Mesendoderm (in vitro differentiated cells): ENCODE results near the gene CLCN4.

Experiments used
- DNase-seq: peaks from one replicate; pipeline ENCODE4 v3.0.0; 2013
- H2AK5ac ChIP-seq: 2 replicates; pipeline ENCODE4 v1.6.1; 2013; ENCODE audit warnings: low read length, inconsistent platforms
- H2BK120ac ChIP-seq: 2 replicates; pipeline ENCODE4 v1.6.1; 2013; ENCODE audit warnings: low read depth, mild to moderate bottlenecking, low read length, moderate library complexity, mixed read lengths
- H2BK15ac ChIP-seq: replicated peaks from 2 replicates; pipeline ENCODE4 v1.6.1; 2013; ENCODE audit warnings: low read depth, mild to moderate bottlenecking, moderate library complexity
- H2BK5ac ChIP-seq: 2 replicates; pipeline ENCODE4 v1.6.1; 2013; ENCODE audit warnings: low read length, inconsistent platforms
- H3K18ac ChIP-seq: 2 replicates; pipeline ENCODE4 v1.6.1; 2013; ENCODE audit warnings: mild to moderate bottlenecking, low read length, mixed read lengths
- H3K23ac ChIP-seq: one replicate; pipeline ENCODE4 v1.6.1; 2013; ENCODE audit warnings: low read length
- H3K27ac ChIP-seq: 2 replicates; pipeline ENCODE4 v1.5.1; 2013; ENCODE audit warnings: low read depth, mild to moderate bottlenecking, inconsistent platforms, low read length, moderate library complexity
- H3K27me3 ChIP-seq: 2 replicates; pipeline ENCODE4 v1.6.1; 2013; ENCODE audit warnings: low read length, control low read depth, mild to moderate bottlenecking, inconsistent platforms; ENCODE audit not compliant: insufficient read depth, poor library complexity
- H3K36me3 ChIP-seq: 2 replicates; pipeline ENCODE4 v1.6.1; 2013; ENCODE audit warnings: low read length, inconsistent platforms; ENCODE audit not compliant: control insufficient read depth, insufficient read depth
- H3K4ac ChIP-seq: one replicate; pipeline ENCODE4 v1.6.1; 2013; ENCODE audit warnings: low read depth, mild to moderate bottlenecking, low read length, moderate library complexity
- H3K4me1 ChIP-seq: 2 replicates; pipeline ENCODE4 v1.6.1; 2013; ENCODE audit warnings: low read depth, low read length, inconsistent platforms; ENCODE audit not compliant: control insufficient read depth
- H3K4me2 ChIP-seq: 2 replicates; pipeline ENCODE4 v1.6.1; 2013; ENCODE audit warnings: low read length
- H3K4me3 ChIP-seq: 2 replicates; pipeline ENCODE4 v1.5.1; 2013; ENCODE audit warnings: mild to moderate bottlenecking, low read length
- H3K56ac ChIP-seq: one replicate; pipeline ENCODE4 v1.6.1; 2013; ENCODE audit warnings: low read length
- H3K79me1 ChIP-seq: 2 replicates; pipeline ENCODE4 v1.6.1; 2013; ENCODE audit warnings: low read length, inconsistent platforms
- H3K79me2 ChIP-seq: 2 replicates; pipeline ENCODE4 v1.6.1; 2013; ENCODE audit warnings: mild to moderate bottlenecking, low read length; ENCODE audit not compliant: control insufficient read depth, insufficient read depth
- H3K9ac ChIP-seq: 2 replicates; pipeline ENCODE4 v1.6.1; 2013; ENCODE audit warnings: low read length, inconsistent platforms
- H4K5ac ChIP-seq: one replicate; pipeline ENCODE4 v1.6.1; 2013; ENCODE audit warnings: low read length
- H4K8ac ChIP-seq: one replicate; pipeline ENCODE4 v1.6.1; 2013; ENCODE audit warnings: low read depth, mild to moderate bottlenecking, control low read depth, low read length, moderate library complexity
- WGBS: extraction: QIAGEN DNeasy Blood & Tissue Kit; methylation state at CpG from one replicate; pipeline ENCODE4 v1.1.7; 2013; ENCODE audit warnings: low lambda C conversion rate, missing lambda C conversion rate; ENCODE audit not compliant: insufficient coverage; ENCODE audit errors: extremely low coverage; 5-methylcytosine and 5-hydroxymethylcytosine counted together

The CLCN4 gene

DNA sequence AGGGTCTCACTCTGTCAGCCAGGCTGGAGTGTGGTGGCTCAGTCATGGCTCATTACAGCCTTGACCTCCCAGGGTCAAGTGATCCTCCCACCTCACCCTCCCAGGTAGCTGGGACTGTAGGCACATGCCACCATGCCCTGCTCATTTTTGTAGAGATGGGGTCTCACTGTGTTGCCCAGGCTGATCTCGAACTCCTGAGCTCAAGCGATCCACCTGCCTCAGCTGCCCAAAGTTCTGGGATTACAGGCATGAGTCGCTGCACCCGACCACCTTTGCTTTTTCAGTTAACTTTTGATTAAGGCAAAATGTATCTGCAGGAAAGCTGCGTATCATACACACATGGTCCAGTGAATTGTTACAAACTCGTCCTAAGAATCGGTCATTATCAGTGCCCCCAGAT, 16.5 kb upstream of the CLCN4 start:
- Histone ChIP-seq H3K4me1 (no peaks in the 10 kb centered on the region), H3K79me1 (no peaks in the 10 kb centered on the region)

DNA sequence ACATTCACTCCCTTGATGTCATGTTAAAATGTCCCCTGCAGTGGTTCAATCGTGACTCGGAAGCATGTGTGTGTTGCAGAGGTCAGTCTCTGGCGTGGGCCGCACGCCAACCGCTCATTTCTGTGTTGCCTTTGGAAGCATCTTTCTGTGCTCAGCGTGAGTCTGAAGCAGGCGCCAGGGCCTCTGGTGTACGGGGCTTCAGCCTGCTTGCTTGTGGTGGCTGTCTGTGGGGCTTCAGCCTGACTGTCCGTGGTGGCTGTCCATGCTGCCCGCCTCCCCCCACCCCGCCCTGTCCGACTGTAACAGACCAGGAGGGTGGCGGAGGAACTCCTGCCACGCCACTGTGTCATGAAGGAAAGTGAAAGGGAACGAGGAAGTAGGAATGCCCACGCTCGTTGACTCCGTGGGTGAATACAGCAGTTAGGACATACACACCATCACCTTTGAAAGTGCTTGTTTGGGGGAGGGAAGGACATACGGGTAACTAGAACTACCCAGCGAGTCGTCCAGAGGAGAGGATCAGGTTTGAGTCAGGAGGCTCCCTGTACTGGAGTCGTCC, 14.7 kb upstream of the CLCN4 start:
- Histone ChIP-seq H2BK120ac (no peak overlapping the region), H3K23ac (no peak overlapping the region), H3K27me3 (no peaks in the 10 kb centered on the region), H3K79me1 (no peaks in the 10 kb centered on the region), H3K9ac (no peak overlapping the region), H2BK5ac (no peak overlapping the region), H2BK15ac (no peak overlapping the region), H4K5ac (no peak overlapping the region), H3K79me2 (no peaks in the 10 kb centered on the region), H3K27ac (no peak overlapping the region), H3K56ac (no peak overlapping the region), H3K4me3 (no peak overlapping the region), H3K4me2 (no peak overlapping the region), H2AK5ac (no peak overlapping the region), H4K8ac (no peak overlapping the region), H3K4me1 (no peaks in the 10 kb centered on the region), H3K4ac (no peak overlapping the region), H3K36me3 (no peaks in the 10 kb centered on the region), H3K18ac (no peak overlapping the region)
- DNase-seq = no peak
- WGBS = no CpG with 5 or more reads among the region's 23 CpGs

More for the DNA sequence above, 16.5 kb upstream of the CLCN4 start:
- no CpG with 5 or more reads among the region's 7 CpGs for WGBS
- no peak overlapping the region for H3K27ac ChIP-seq
- no peak overlapping the region for H4K5ac ChIP-seq
- H3K23ac ChIP-seq = no peak overlapping the region
- H3K36me3 ChIP-seq = no peaks in the 10 kb centered on the region
- no peaks in the 10 kb centered on the region for H3K79me2 ChIP-seq
- H3K56ac ChIP-seq = no peak overlapping the region
- no peak overlapping the region for H3K18ac ChIP-seq
- no peak for DNase-seq
- no peak overlapping the region for H2BK15ac ChIP-seq
- H2BK120ac ChIP-seq = no peak overlapping the region
- no peak overlapping the region for H2AK5ac ChIP-seq
- no peaks in the 10 kb centered on the region for H3K27me3 ChIP-seq
- H3K4me3 ChIP-seq = no peak overlapping the region
- no peak overlapping the region for H3K4me2 ChIP-seq
- H4K8ac ChIP-seq = no peak overlapping the region
- H3K4ac ChIP-seq = no peak overlapping the region
- H3K9ac ChIP-seq = no peak overlapping the region
- H2BK5ac ChIP-seq = no peak overlapping the region

DNA sequence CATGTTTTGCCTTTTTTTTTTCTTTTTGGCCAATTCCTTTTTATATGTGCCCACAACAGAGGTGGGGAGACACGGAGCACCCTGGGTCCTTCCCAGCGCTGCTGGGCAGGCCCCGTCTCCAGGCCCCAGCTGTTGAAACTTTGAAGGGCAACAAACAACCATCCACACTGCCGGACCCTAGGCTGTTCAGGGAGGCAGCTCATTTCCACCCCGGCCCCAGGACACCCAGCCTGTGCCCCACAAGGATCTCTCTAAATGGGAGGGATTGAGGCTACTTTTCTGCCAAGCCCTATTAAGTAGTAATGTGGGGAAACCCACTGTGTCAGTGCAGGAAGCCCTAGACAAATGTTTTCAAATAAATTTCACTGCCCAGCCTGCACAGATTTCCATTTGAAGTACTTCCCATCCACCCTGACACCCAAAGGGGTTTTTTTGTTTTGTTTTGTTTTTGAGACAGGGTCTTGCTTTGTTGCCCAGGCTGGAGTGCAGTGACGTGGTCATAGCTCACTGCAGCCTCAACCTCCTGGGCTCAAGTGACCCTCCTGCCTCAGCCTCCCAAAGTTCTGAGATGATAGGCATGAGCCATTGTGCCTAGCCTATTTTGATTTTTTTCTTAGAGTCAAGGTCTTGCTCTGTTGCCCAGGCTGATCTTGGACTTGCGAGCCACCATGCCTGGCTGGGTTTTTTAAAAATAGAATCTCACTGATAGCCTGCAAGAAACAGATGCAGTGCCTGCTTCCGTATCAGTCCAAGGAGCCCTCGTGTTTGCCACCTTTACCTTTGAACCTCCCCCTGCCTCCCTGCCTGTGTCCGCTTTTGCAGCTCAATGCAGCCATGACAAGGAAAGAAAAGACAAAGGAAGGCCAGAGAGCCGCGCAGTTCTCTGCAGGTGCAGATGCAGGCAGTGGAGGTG, 13.4 kb upstream of the CLCN4 start:
- WGBS = no CpG with 5 or more reads among the region's 12 CpGs
- no peak overlapping the region for H3K27ac ChIP-seq
- H2AK5ac ChIP-seq = no peak overlapping the region
- no peak overlapping the region for H3K4me2 ChIP-seq
- no peaks in the 10 kb centered on the region for H3K4me1 ChIP-seq
- H3K56ac ChIP-seq = no peak overlapping the region
- no peak overlapping the region for H3K9ac ChIP-seq
- H3K36me3 ChIP-seq = no peaks in the 10 kb centered on the region
- H3K4me3 ChIP-seq = no peak overlapping the region
- no peak overlapping the region for H3K18ac ChIP-seq
- H4K5ac ChIP-seq = no peak overlapping the region
- H3K79me1 ChIP-seq = no peaks in the 10 kb centered on the region
- H2BK5ac ChIP-seq = no peak overlapping the region
- DNase-seq = no peak
- no peak overlapping the region for H2BK15ac ChIP-seq
- H2BK120ac ChIP-seq = no peak overlapping the region
- H3K23ac ChIP-seq = no peak overlapping the region
- H4K8ac ChIP-seq = no peak overlapping the region
- no peak overlapping the region for H3K4ac ChIP-seq
- H3K27me3 ChIP-seq = no peaks in the 10 kb centered on the region
- no peaks in the 10 kb centered on the region for H3K79me2 ChIP-seq

DNA sequence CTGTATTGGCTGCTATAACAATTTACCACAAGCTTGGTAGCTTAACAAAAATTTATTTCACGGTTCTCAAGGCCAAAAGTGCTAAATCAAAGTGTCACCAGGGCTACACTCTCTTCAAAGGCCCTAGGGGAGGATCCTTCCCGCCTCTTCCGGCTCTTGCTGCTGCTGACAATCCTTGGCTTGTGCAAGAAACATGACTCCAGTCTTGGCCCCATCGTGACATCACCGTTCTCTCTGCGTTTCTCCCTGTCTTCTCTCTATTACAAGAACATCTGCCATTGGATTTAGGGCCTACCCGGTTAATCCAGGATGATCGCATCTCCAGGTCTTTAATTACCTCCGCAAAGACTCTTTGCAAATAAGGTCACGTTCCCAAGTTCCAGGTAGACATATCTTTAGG, 10.4 kb upstream of the CLCN4 start:
- Histone ChIP-seq H2BK15ac (no peak overlapping the region), H3K4ac (no peak overlapping the region), H2BK120ac (no peak overlapping the region), H3K36me3 (no peaks in the 10 kb centered on the region), H3K4me1 (no peaks in the 10 kb centered on the region), H4K8ac (no peak overlapping the region), H2AK5ac (no peak overlapping the region), H2BK5ac (no peak overlapping the region), H3K4me3 (no peak overlapping the region), H3K9ac (no peak overlapping the region), H3K27me3 (no peaks in the 10 kb centered on the region), H3K56ac (no peak overlapping the region), H3K79me2 (no peaks in the 10 kb centered on the region), H3K18ac (no peak overlapping the region), H3K79me1 (no peaks in the 10 kb centered on the region), H3K4me2 (no peak overlapping the region), H3K23ac (no peak overlapping the region), H3K27ac (no peak overlapping the region), H4K5ac (no peak overlapping the region)
- WGBS = no CpG with 5 or more reads among the region's 10 CpGs
- DNase-seq = no peak

DNA sequence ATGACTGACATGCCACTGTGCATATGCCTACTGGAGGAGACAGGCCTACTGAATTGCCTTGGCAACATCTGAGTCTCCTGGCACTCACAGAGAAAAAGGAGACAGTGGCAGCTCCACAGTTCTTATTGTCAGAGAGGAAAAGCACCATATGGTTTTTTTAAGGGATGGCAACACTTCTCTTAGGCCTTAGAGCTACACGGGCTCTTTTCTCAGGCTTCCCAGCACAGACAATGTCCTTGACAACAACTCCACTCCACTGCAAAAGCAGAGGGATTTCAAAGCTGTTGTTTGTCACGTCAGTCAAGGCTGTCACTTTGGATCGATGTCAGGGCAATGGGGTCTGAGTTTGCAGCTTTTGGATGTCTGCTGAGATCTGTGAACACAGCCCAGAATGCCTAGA, 4.7 kb upstream of the CLCN4 start:
- Histone ChIP-seq H3K56ac (no peak overlapping the region), H3K27me3 (no peaks in the 10 kb centered on the region), H3K23ac (no peak overlapping the region), H3K4me1 (no peaks in the 10 kb centered on the region), H4K5ac (no peak overlapping the region), H2AK5ac (no peak overlapping the region), H3K36me3 (no peaks in the 10 kb centered on the region), H2BK5ac (no peak overlapping the region), H3K9ac (no peak overlapping the region), H2BK15ac (no peak overlapping the region), H3K79me1 (no peaks in the 10 kb centered on the region), H3K4me3 (no peak overlapping the region), H3K4me2 (no peak overlapping the region), H3K27ac (no peak overlapping the region), H4K8ac (no peak overlapping the region), H3K4ac (no peak overlapping the region), H2BK120ac (no peak overlapping the region), H3K79me2 (no peaks in the 10 kb centered on the region), H3K18ac (no peak overlapping the region)
- WGBS = no CpG with 5 or more reads among the region's 3 CpGs
- no peak for DNase-seq
